BLaER1 (cell line): ENCODE results near the gene RPRD1B.

ENCODE experiments used
- H3K27ac ChIP-seq: shearing (Covaris generic); formaldehyde crosslinking; 2 replicates; pipeline ENCODE4 v1.8.1; 2022
- H3K27me3 ChIP-seq: shearing (Covaris generic); formaldehyde crosslinking; 2 replicates; pipeline ENCODE4 v1.8.1; 2022
- H3K36me3 ChIP-seq: shearing (Covaris generic); formaldehyde crosslinking; 2 replicates; pipeline ENCODE4 v1.8.1; 2022
- H3K4me1 ChIP-seq: shearing (Covaris generic); formaldehyde crosslinking; 2 replicates; pipeline ENCODE4 v1.8.1; 2022
- H3K4me2 ChIP-seq: shearing (Covaris generic); formaldehyde crosslinking; 2 replicates; pipeline ENCODE4 v1.8.1; 2022
- H3K4me3 ChIP-seq: shearing (Covaris generic); formaldehyde crosslinking; 2 replicates; pipeline ENCODE4 v1.8.1; 2022
- H3K9ac ChIP-seq: shearing (Covaris generic); formaldehyde crosslinking; 2 replicates; pipeline ENCODE4 v1.8.1; 2022
- H3K9me3 ChIP-seq: shearing (Covaris generic); formaldehyde crosslinking; 2 replicates; pipeline ENCODE4 v1.8.1; 2022
- H4K20me1 ChIP-seq: shearing (Covaris generic); formaldehyde crosslinking; 2 replicates; pipeline ENCODE4 v1.8.1; 2022
- Cebpa-rat ChIP-seq: shearing (Covaris generic); IDR thresholded peaks from 2 replicates; pipeline ENCODE4 v1.8.1; 2022

Gene RPRD1B

GRCh38 chr20:38054647-38055046 lies 21.1 kb downstream of the RPRD1B start:
- no peaks in the 10 kb centered on the region for H3K4me1 ChIP-seq
- no peak overlapping the region for H3K9ac ChIP-seq
- peaks cover 89% of the 10 kb centered on the region for H4K20me1 ChIP-seq
- no peak overlapping the region for H3K27ac ChIP-seq
- no peaks in the 10 kb centered on the region for H3K27me3 ChIP-seq
- no peak overlapping the region for H3K4me2 ChIP-seq
- H3K36me3 ChIP-seq: peaks cover 84% of the 10 kb centered on the region
- no peak overlapping the region for H3K4me3 ChIP-seq
- no peak for TF ChIP-seq Cebpa-rat
- no peaks in the 10 kb centered on the region for H3K9me3 ChIP-seq

- Histone ChIP-seq H3K9me3 (no peaks in the 10 kb centered on the region), H3K4me2 (no peak overlapping the region), H3K4me3 (no peak overlapping the region), H3K9ac (no peak overlapping the region), H3K27ac (no peak overlapping the region), H3K4me1 (no peaks in the 10 kb centered on the region), H4K20me1 (peaks cover 82% of the 10 kb centered on the region), H3K36me3 (peaks cover 84% of the 10 kb centered on the region), H3K27me3 (no peaks in the 10 kb centered on the region)
- TF ChIP-seq Cebpa-rat: no peak
These were observed 21.7 kb downstream of the RPRD1B start for GRCh38 chr20:38055294-38055693.

GRCh38 chr20:38055848-38056247 lies 22.3 kb downstream of the RPRD1B start:
- H3K9ac ChIP-seq: no peak overlapping the region
- no peak overlapping the region for H3K4me2 ChIP-seq
- peaks cover 84% of the 10 kb centered on the region for H3K36me3 ChIP-seq
- TF ChIP-seq Cebpa-rat: no peak
- H3K27ac ChIP-seq: no peak overlapping the region
- no peaks in the 10 kb centered on the region for H3K27me3 ChIP-seq
- no peak overlapping the region for H3K4me3 ChIP-seq
- no peaks in the 10 kb centered on the region for H3K9me3 ChIP-seq
- H4K20me1 ChIP-seq: peaks cover 77% of the 10 kb centered on the region
- no peaks in the 10 kb centered on the region for H3K4me1 ChIP-seq

GRCh38 chr20:38057351-38057972 lies 23.9 kb downstream of the RPRD1B start:
- Histone ChIP-seq H3K36me3 (peaks cover 86% of the 10 kb centered on the region), H3K27ac (no peak overlapping the region), H3K27me3 (no peaks in the 10 kb centered on the region), H3K9ac (no peak overlapping the region), H3K4me2 (no peak overlapping the region), H3K4me3 (no peak overlapping the region), H4K20me1 (peaks cover 60% of the 10 kb centered on the region), H3K9me3 (no peaks in the 10 kb centered on the region), H3K4me1 (no peaks in the 10 kb centered on the region)
- no peak for TF ChIP-seq Cebpa-rat

GRCh38 chr20:38059832-38060231 lies 26.3 kb downstream of the RPRD1B start:
- Histone ChIP-seq H3K4me3 (no peak overlapping the region), H3K27me3 (no peaks in the 10 kb centered on the region), H3K4me1 (no peaks in the 10 kb centered on the region), H3K9me3 (no peaks in the 10 kb centered on the region), H3K36me3 (peaks cover 90% of the 10 kb centered on the region), H4K20me1 (peaks cover 37% of the 10 kb centered on the region), H3K4me2 (no peak overlapping the region), H3K9ac (no peak overlapping the region), H3K27ac (no peak overlapping the region)
- no peak for TF ChIP-seq Cebpa-rat

- Histone ChIP-seq H3K9ac (no peak overlapping the region), H3K4me1 (peaks cover 5% of the 10 kb centered on the region), H3K4me2 (no peak overlapping the region), H3K27me3 (no peaks in the 10 kb centered on the region), H3K4me3 (no peak overlapping the region), H3K27ac (no peak overlapping the region), H3K9me3 (no peaks in the 10 kb centered on the region), H4K20me1 (peaks cover 30% of the 10 kb centered on the region), H3K36me3 (peaks cover 93% of the 10 kb centered on the region)
- TF ChIP-seq Cebpa-rat: no peak
These were observed 27.0 kb downstream of the RPRD1B start for GRCh38 chr20:38060536-38060935.

- Histone ChIP-seq H3K27me3 (no peaks in the 10 kb centered on the region), H3K4me1 (peaks cover 7% of the 10 kb centered on the region), H3K9me3 (peaks cover 2% of the 10 kb centered on the region), H3K9ac (no peak overlapping the region), H3K4me2 (no peak overlapping the region), H4K20me1 (peaks cover 24% of the 10 kb centered on the region), H3K36me3 (peaks cover 93% of the 10 kb centered on the region), H3K27ac (no peak overlapping the region), H3K4me3 (no peak overlapping the region)
- TF ChIP-seq Cebpa-rat: no peak
These were observed 27.6 kb downstream of the RPRD1B start for GRCh38 chr20:38061109-38061508.

- peaks cover 6% of the 10 kb centered on the region for H4K20me1 ChIP-seq
- no peaks in the 10 kb centered on the region for H3K27me3 ChIP-seq
- no peak for TF ChIP-seq Cebpa-rat
- H3K4me3 ChIP-seq: no peak overlapping the region
- peaks cover 100% of the 10 kb centered on the region for H3K36me3 ChIP-seq
- H3K9ac ChIP-seq: no peak overlapping the region
- no peak overlapping the region for H3K27ac ChIP-seq
- peaks cover 9% of the 10 kb centered on the region for H3K9me3 ChIP-seq
- peaks cover 7% of the 10 kb centered on the region for H3K4me1 ChIP-seq
- no peak overlapping the region for H3K4me2 ChIP-seq
These were observed 29.3 kb downstream of the RPRD1B start for GRCh38 chr20:38062890-38063289.

- Histone ChIP-seq H3K9me3 (peaks cover 9% of the 10 kb centered on the region), H3K4me2 (no peak overlapping the region), H3K4me1 (peaks cover 7% of the 10 kb centered on the region), H4K20me1 (no peaks in the 10 kb centered on the region), H3K27ac (no peak overlapping the region), H3K36me3 (peaks cover 100% of the 10 kb centered on the region), H3K9ac (no peak overlapping the region), H3K4me3 (no peak overlapping the region), H3K27me3 (no peaks in the 10 kb centered on the region)
- no peak for TF ChIP-seq Cebpa-rat
These were observed 30.5 kb downstream of the RPRD1B start for GRCh38 chr20:38063911-38064530.

GRCh38 chr20:38065764-38066375 lies 32.3 kb downstream of the RPRD1B start:
- H3K9me3 ChIP-seq: peaks cover 10% of the 10 kb centered on the region

More at GRCh38 chr20:38065764-38066375, 32.3 kb downstream of the RPRD1B start:
- Histone ChIP-seq H4K20me1 (no peaks in the 10 kb centered on the region; the same call in 1 of the 2 replicates), H3K27ac (no peak overlapping the region), H3K36me3 (peaks cover 100% of the 10 kb centered on the region), H3K27me3 (no peaks in the 10 kb centered on the region), H3K9ac (no peak overlapping the region), H3K4me1 (peaks cover 7% of the 10 kb centered on the region), H3K4me2 (no peak overlapping the region; the same call in 1 of the 2 replicates), H3K4me3 (no peak overlapping the region)
- no peak for TF ChIP-seq Cebpa-rat
